OCI-LY7 (cell line): Measurements from ENCODE around the gene CYFIP2. TPM values are rescaled to one million over a fixed set of nuclear protein-coding genes. Genes with fewer than 3 reads are reported as not detected.

ENCODE experiments used
- BruUV-seq: library from RNA; stranded (reverse); fragments of 400-500 nt; replicated peaks from 2 replicates; lab custom pipeline; 2021; lab: Mats Ljungman, UMichigan
- CTCF ChIA-PET: fragments of 300-600 bp; sonication (Branson Sonifier 250); formaldehyde crosslinking; loops from one replicate; lab custom pipeline; 2022; ENCODE audit warnings: antibody characterized with exemption; ENCODE audit not compliant: unreplicated experiment; lab: Charles Lee
- POLR2A ChIA-PET: fragments of 300-600 bp; sonication (Branson Sonifier 250); formaldehyde crosslinking; loops from one replicate; lab custom pipeline; 2022; ENCODE audit warnings: antibody characterized with exemption; lab: Charles Lee
- DNase-seq: peaks from one replicate; pipeline ENCODE4 v3.0.0-alpha.2; 2015; ENCODE audit warnings: low spot score
- H2AFZ ChIP-seq: fragments of 200-600 bp; sonication (generic), shearing (Covaris generic); 2 replicates; pipeline ENCODE4 v1.6.1; 2014; ENCODE audit warnings: mild to moderate bottlenecking, antibody characterized with exemption, low read length, moderate library complexity
- H3K27ac ChIP-seq: fragments of 200-600 bp; sonication (generic); 2 replicates; pipeline ENCODE4 v1.5.1; 2014; ENCODE audit warnings: mixed run types, low read depth, mild to moderate bottlenecking, moderate library complexity, low read length, inconsistent platforms; ENCODE audit not compliant: poor library complexity, severe bottlenecking
- H3K36me3 ChIP-seq: fragments of 200-600 bp; sonication (generic); 2 replicates; pipeline ENCODE4 v1.6.1; 2014; ENCODE audit warnings: mild to moderate bottlenecking, antibody characterized with exemption, low read length, moderate library complexity, mixed read lengths; ENCODE audit not compliant: insufficient read depth
- H3K4me1 ChIP-seq: fragments of 200-600 bp; sonication (generic); 2 replicates; pipeline ENCODE4 v1.5.1; 2014; ENCODE audit warnings: mild to moderate bottlenecking, low read length; ENCODE audit not compliant: insufficient read depth, poor library complexity, severe bottlenecking
- H3K4me2 ChIP-seq: fragments of 200-600 bp; sonication (generic); 2 replicates; pipeline ENCODE4 v1.6.1; 2014; ENCODE audit warnings: mild to moderate bottlenecking, low read length
- H3K4me3 ChIP-seq: fragments of 200-600 bp; sonication (generic); 2 replicates; pipeline ENCODE4 v1.5.1; 2014; ENCODE audit warnings: mild to moderate bottlenecking, low read depth, low read length; ENCODE audit not compliant: poor library complexity, severe bottlenecking
- H3K79me2 ChIP-seq: fragments of 200-600 bp; sonication (generic); 2 replicates; pipeline ENCODE4 v1.6.1; 2016; ENCODE audit warnings: low read depth, mild to moderate bottlenecking, low read length, moderate library complexity, mixed read lengths; ENCODE audit not compliant: insufficient read depth
- H3K9me2 ChIP-seq: fragments of 200-600 bp; sonication (generic); 2 replicates; pipeline ENCODE4 v1.6.1; 2016; ENCODE audit warnings: mild to moderate bottlenecking, low read length, mixed read lengths; ENCODE audit not compliant: insufficient read depth
- H3K9me3 ChIP-seq: fragments of 200-600 bp; sonication (generic); 2 replicates; pipeline ENCODE4 v1.6.1; 2014; ENCODE audit warnings: mild to moderate bottlenecking, mixed run types, low read length, mixed read lengths
- H4K20me1 ChIP-seq: fragments of 200-600 bp; sonication (generic); 2 replicates; pipeline ENCODE4 v1.6.1; 2014; ENCODE audit warnings: mild to moderate bottlenecking, antibody characterized with exemption, low read length, moderate library complexity, mixed read lengths; ENCODE audit not compliant: insufficient read depth
- CTCF ChIP-seq: fragments of 200-600 bp; sonication (generic); conservative IDR thresholded peaks from 2 replicates; pipeline ENCODE4 v1.5.1; 2014; ENCODE audit warnings: mild to moderate bottlenecking, antibody characterized with exemption, low read length, moderate library complexity, mixed read lengths
- EZH2phosphoT487 ChIP-seq: fragments of 200-600 bp; sonication (generic); IDR thresholded peaks from 2 replicates; pipeline ENCODE4 v1.6.1; 2018; ENCODE audit warnings: low read depth, borderline replicate concordance, mild to moderate bottlenecking, mixed run types, antibody characterized with exemption, low read length, moderate library complexity, mixed read lengths
- intact Hi-C: fragments of 100-400 bp; cut with micrococcal nuclease; formaldehyde crosslinking; loops from one replicate; pipeline ENCODE4 v1.10.0; 2022; ENCODE audit not compliant: unreplicated experiment
- total RNA-seq, 2 experiments: library from RNA; depleted of rRNA in 1 of 2; stranded (reverse); fragments of >200 nt in 1 of 2; shearing (Covaris generic) in 1 of 2; gene quantifications; 2 replicates each; pipeline ENCODE4 v1.2.3, GENCODE V29; 2014 to 2022

The CYFIP2 gene
- total RNA-seq, 2 experiments from 2014 or later, result 258 to 419 TPM

DNA sequence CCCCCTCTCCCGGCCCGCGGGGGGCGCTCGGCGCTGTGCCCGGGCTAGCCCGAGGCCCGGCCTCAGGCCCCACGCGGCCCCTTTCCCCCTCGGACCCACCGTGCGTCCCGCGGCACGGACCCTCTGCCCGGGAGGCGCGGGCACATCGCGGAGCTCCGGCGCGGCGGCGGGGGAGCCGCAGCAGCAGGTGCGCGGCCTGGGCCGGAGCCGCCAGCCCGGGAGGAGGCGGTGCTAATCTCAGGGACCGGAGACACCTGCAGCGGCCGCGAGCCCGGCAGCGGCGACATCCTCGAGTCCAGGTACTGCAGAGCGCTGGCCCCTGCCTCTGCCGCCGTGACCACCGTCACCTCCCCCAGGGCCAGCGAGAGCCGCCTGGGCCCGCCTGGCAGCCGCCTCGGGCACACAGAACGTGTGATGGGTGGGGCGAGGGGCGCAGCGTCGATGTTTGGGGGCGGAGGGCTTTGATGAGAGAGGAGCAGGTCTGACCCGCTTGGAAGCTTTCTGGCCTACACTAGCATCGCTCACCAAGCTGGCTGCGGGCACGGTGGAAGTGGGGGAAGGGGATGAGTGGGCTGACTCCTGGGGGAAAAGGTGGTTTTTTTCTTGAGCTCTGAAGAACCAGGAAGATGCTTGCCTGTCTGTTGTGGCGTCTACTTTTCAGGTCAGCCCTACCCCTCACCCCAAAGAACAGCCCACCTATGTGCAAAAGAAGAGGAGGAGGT is 524 bp downstream of the CYFIP2 start:
- Histone ChIP-seq H4K20me1 (no peaks in the 10 kb centered on the region), H3K4me3 (peak overlapping the region; percentile 82), H3K4me1 (peaks cover 69% of the 10 kb centered on the region), H3K9me3 (no peaks in the 10 kb centered on the region), H3K36me3 (peaks cover 31% of the 10 kb centered on the region), H3K27ac (peak overlapping the region; percentile 98), H2AFZ (no peak overlapping the region), H3K9me2 (no peaks in the 10 kb centered on the region), H3K79me2 (peaks cover 52% of the 10 kb centered on the region), H3K4me2 (peak overlapping the region; percentile 100)
- CTCF ChIA-PET, result no interaction called here
- peak; percentile 75 for DNase-seq
- POLR2A ChIA-PET, result interaction anchor here (0.6 to 2.9 kb wide), 8 partner anchors 10 to 167 kb away, joined by 3 to 10 read pairs (median 5); partner anchors contain the start of gene MED7
- TF ChIP-seq EZH2phosphoT487 (no peak), CTCF (no peak; the same call in 1 of the 2 replicates)
- no TSS peak for BruUV-seq
- intact Hi-C loops, result loop anchor here (1.0 to 10.0 kb wide), 8 partner anchors 17 to 1688 kb away; partner anchors contain the start of gene THG1L

GRCh38 chr5:157267025-157267424 is 1.1 kb downstream of the CYFIP2 start:
- H3K79me2 ChIP-seq, result peaks cover 53% of the 10 kb centered on the region

More at GRCh38 chr5:157267025-157267424, 1.1 kb downstream of the CYFIP2 start:
- Histone ChIP-seq H3K9me2 (no peaks in the 10 kb centered on the region), H4K20me1 (no peaks in the 10 kb centered on the region), H3K4me1 (peaks cover 75% of the 10 kb centered on the region), H3K27ac (peak overlapping the region; percentile 98), H3K4me3 (peak overlapping the region; percentile 82), H2AFZ (no peak overlapping the region), H3K9me3 (no peaks in the 10 kb centered on the region), H3K36me3 (peaks cover 31% of the 10 kb centered on the region), H3K4me2 (peak overlapping the region; percentile 100)
- ChIA-PET CTCF (interaction anchor here (1.3 kb wide), 1 partner anchor 14 kb away, joined by 5 read pairs; no protein-coding TSS in a partner anchor), POLR2A (interaction anchor here (0.6 to 2.9 kb wide), 12 partner anchors 9 to 352 kb away, joined by 3 to 11 read pairs (median 5); partner anchors contain the start of gene MED7)
- no peak for DNase-seq
- intact Hi-C loops, result loop anchor here (2.0 to 10.0 kb wide), 7 partner anchors 220 to 1688 kb away; partner anchors contain the start of gene THG1L
- TF ChIP-seq EZH2phosphoT487 (no peak), CTCF (no peak)
- BruUV-seq, result TSS peak; percentile 25
